ENCODE data around the gene SELENOO. TPM values are rescaled to one million over a fixed set of nuclear protein-coding genes. Genes with fewer than 3 reads are reported as not detected.

Gene SELENOO
- total RNA-seq, 4 donors from 2014 or later: 48.7 to 101 (median 74.0) TPM

DNA sequence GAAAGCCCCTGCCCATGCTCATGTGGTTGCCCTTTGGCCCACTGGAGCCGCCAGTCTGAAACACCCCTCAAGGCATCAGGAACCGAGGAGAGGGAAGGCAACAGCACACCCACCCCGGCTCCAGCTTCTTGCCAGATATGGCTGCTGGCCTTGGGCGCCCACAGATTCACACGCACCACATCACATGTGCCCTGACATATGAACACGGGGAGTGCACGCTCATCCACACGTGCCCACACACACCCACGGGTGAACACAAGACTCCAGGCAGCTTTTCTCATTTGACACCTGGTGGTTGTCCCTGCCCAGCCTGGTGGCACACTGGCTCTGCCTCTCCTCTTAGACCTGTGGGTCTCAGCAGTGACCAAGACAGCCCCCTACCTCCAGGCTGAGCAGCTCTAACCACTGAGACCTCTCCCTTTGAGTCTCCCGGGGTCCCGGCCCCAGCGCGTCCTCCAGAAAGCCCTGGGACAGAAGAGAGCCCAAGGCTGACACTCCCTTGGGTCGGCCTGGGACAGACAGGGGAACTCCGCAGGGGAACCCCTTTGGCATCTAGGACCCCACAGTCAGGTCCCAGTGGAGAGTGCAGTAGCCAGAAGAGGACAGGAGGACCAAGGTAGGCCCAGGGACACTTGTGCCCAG is 63.4 kb downstream of the SELENOO start:
- H3K4me1 ChIP-seq: peaks cover 0 to 44% (median 19%) of the 10 kb centered on the region in 4 donors
- no peak overlapping the region for H3K4me3 ChIP-seq
- H3K9me3 ChIP-seq: no peaks in the 10 kb centered on the region
- no peak for DNase-seq
- H3K27me3 ChIP-seq: peaks cover 0 to 15% of the 10 kb centered on the region in 2 donors
- no peaks in the 10 kb centered on the region for H3K36me3 ChIP-seq
- H3K27ac ChIP-seq: no peak overlapping the region
- TF ChIP-seq, protein P1, sequence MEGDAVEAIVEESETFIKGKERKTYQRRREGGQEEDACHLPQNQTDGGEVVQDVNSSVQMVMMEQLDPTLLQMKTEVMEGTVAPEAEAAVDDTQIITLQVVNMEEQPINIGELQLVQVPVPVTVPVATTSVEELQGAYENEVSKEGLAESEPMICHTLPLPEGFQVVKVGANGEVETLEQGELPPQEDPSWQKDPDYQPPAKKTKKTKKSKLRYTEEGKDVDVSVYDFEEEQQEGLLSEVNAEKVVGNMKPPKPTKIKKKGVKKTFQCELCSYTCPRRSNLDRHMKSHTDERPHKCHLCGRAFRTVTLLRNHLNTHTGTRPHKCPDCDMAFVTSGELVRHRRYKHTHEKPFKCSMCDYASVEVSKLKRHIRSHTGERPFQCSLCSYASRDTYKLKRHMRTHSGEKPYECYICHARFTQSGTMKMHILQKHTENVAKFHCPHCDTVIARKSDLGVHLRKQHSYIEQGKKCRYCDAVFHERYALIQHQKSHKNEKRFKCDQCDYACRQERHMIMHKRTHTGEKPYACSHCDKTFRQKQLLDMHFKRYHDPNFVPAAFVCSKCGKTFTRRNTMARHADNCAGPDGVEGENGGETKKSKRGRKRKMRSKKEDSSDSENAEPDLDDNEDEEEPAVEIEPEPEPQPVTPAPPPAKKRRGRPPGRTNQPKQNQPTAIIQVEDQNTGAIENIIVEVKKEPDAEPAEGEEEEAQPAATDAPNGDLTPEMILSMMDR (IDR thresholded peaks at IDR 0.05): no peak
- no peak for TF ChIP-seq POLR2A (IDR thresholded peaks at IDR 0.05)

DNA sequence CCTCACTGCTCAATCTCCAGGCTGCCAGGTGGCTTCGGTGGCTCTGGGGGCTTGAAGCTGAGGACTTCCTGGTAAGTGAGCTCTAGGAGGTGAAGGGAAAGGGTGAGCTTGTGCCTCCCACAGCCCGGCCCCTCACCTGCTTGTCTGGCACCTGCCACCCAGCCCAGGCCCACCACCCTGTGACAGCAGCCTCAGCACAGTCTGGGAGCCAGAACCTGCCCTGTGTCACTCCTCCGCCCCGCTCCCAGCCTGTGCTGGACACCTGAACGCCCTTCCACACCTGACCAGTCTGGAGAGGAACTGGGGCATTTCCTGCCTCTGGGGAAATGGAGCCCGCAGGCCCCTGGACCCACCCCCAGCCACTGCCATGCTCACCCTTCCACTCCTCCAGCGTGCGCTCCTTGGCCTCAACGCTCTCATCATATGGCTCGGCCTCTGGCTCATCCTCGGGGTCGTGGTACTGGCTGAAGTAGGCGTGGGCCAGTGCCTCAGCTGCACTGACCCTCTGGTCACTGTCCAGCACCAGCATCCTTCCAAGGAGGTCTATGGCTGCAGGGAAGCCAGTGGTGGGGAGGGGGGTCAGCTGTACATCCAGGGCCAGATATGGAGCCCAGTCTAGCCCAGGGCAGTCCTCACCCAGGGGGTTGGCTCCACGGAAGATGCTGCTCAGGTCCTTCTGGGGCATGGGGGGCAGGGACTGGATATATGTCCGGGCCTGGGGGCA is 64.3 kb downstream of the SELENOO start:
- no peak for TF ChIP-seq POLR2A (IDR thresholded peaks at IDR 0.05)
- TF ChIP-seq, protein P1 (IDR thresholded peaks at IDR 0.05): no peak
- Histone ChIP-seq H3K27me3 (peaks cover 0 to 15% of the 10 kb centered on the region in 2 donors), H3K9me3 (no peaks in the 10 kb centered on the region), H3K4me3 (no peak overlapping the region), H3K4me1 (peaks cover 0 to 52% (median 23%) of the 10 kb centered on the region in 4 donors), H3K27ac (no peak overlapping the region), H3K36me3 (no peaks in the 10 kb centered on the region)
- DNase-seq: no peak

DNA sequence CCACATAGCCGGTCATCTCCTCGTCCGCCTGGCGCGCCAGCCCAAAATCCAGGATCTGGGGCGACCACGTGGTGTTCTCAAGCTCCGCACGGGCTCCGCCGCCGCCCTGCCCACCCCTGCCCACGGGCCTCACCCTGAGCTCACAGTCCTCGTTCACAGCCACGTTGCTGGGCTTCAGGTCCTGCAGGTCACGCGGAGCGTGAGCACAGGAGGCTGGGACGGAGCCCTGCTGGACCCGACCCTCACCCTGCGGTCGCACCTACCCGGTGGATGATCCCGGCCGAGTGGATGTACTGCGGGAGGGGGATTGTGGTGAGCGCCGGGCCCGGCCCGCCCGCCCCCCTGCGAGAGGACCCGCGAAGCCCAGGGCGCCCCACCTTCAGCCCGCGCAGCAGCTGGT is 66.2 kb downstream of the SELENOO start:
- H3K36me3 ChIP-seq: no peaks in the 10 kb centered on the region
- H3K27me3 ChIP-seq: peaks cover 0 to 7% of the 10 kb centered on the region in 2 donors
- H3K4me3 ChIP-seq: peak overlapping the region in 2 of 4 donors; percentile 17 to 39
- no peak overlapping the region for H3K27ac ChIP-seq
- H3K9me3 ChIP-seq: no peaks in the 10 kb centered on the region
- no peak for DNase-seq
- H3K4me1 ChIP-seq: peaks cover 7 to 57% (median 29%) of the 10 kb centered on the region in 4 donors
- TF ChIP-seq, protein P1 (IDR thresholded peaks at IDR 0.05): no peak
- TF ChIP-seq POLR2A (IDR thresholded peaks at IDR 0.05): no peak

Other genes starting within 250 kb of the SELENOO start
- 100 to 1,000 TPM in 2 of 4 donors, 10 to 100 TPM in 2; 66.2 to 142 (median 105) TPM for gene PIM3, start 240.2 kb upstream of the SELENOO start, total RNA-seq
- gene IL17REL, start 188.2 kb upstream of the SELENOO start, total RNA-seq: 1 to 10 TPM in 3 of 4 donors, not detected in 1; 1.1 to 2.3 (median 1.2) TPM
- not detected for gene TTLL8, start 142.7 kb upstream of the SELENOO start, total RNA-seq
- not detected for gene MLC1, start 115.6 kb upstream of the SELENOO start, total RNA-seq
- under 1 TPM in 1 of 4 donors, not detected in 3; 0.67 TPM for gene MOV10L1, start 111.0 kb upstream of the SELENOO start, total RNA-seq
- under 1 TPM in 1 of 4 donors, not detected in 3; 0.40 TPM for gene PANX2, start 30.3 kb upstream of the SELENOO start, total RNA-seq
- gene TRABD, start 15.1 kb upstream of the SELENOO start, total RNA-seq: 100 to 1,000 TPM in 1 of 4 donors, 10 to 100 TPM in 3; 44.0 to 111 (median 86.3) TPM
- 100 to 1,000 TPM in 2 of 4 donors, 10 to 100 TPM in 2; 51.5 to 163 (median 111) TPM for gene TUBGCP6, start 44.0 kb downstream of the SELENOO start, total RNA-seq
- 100 to 1,000 TPM in 3 of 4 donors, 10 to 100 TPM in 1; 57.3 to 165 (median 119) TPM for gene HDAC10, start 50.3 kb downstream of the SELENOO start, total RNA-seq
- 10 to 100 TPM in 1 of 4 donors, 1 to 10 TPM in 3; 1.2 to 37.1 (median 5.4) TPM for gene MAPK12, start 60.7 kb downstream of the SELENOO start, total RNA-seq
- gene MAPK11, start 69.4 kb downstream of the SELENOO start, total RNA-seq: 10 to 100 TPM in 1 of 4 donors, 1 to 10 TPM in 2, not detected in 1; 2.0 to 14.0 (median 2.5) TPM
- gene PLXNB2, start 106.6 kb downstream of the SELENOO start, total RNA-seq: 100 to 1,000 TPM; 182 to 597 (median 307) TPM
- gene DENND6B, start 126.0 kb downstream of the SELENOO start, total RNA-seq: 10 to 100 TPM in 1 of 4 donors, 1 to 10 TPM in 3; 5.4 to 14.9 (median 6.3) TPM
- gene PPP6R2, start 142.3 kb downstream of the SELENOO start, total RNA-seq: 100 to 1,000 TPM in 2 of 4 donors, 10 to 100 TPM in 2; 82.8 to 201 (median 111) TPM

Data from Peyer's patch (tissue), 4 donors.